GM23338 (cell line): Measurements from ENCODE around the gene AIMP1. TPM values are rescaled to one million over a fixed set of nuclear protein-coding genes. Genes with fewer than 3 reads are reported as not detected.

ENCODE experiments used
- ATAC-seq: fragments of 200-7000 bp; cut with Tn5 transposase; 3 replicates; pipeline ENCODE4 v1.9.1; 2020
- DNase-seq: peaks from one replicate; pipeline ENCODE4 v3.0.0-alpha.2; 2015; ENCODE audit warnings: low spot score
- H2AFZ ChIP-seq: fragments of 200-600 bp; sonication (generic); 2 replicates; pipeline ENCODE4 v1.8.0; 2016; ENCODE audit warnings: antibody characterized with exemption, mild to moderate bottlenecking, moderate library complexity
- H3F3A ChIP-seq: fragments of 200-600 bp; sonication (generic); replicated peaks from 2 replicates; pipeline ENCODE4 v1.8.0; 2017; ENCODE audit warnings: antibody characterized with exemption, mixed run types, low read depth
- H3K27ac ChIP-seq: fragments of 200-600 bp; sonication (generic); 2 replicates; pipeline ENCODE4 v1.6.1; 2016; ENCODE audit warnings: low read depth
- H3K27me3 ChIP-seq: fragments of 200-600 bp; sonication (generic); 2 replicates; pipeline ENCODE4 v1.8.0; 2016; ENCODE audit warnings: mild to moderate bottlenecking, mixed run types, moderate library complexity; ENCODE audit not compliant: insufficient read depth
- H3K36me3 ChIP-seq: fragments of 200-600 bp; sonication (generic); 2 replicates; pipeline ENCODE4 v1.8.0; 2016; ENCODE audit warnings: mild to moderate bottlenecking; ENCODE audit not compliant: insufficient read depth
- H3K4me1 ChIP-seq: fragments of 200-600 bp; sonication (generic); 2 replicates; pipeline ENCODE4 v1.8.0; 2016; ENCODE audit warnings: mild to moderate bottlenecking, moderate library complexity; ENCODE audit not compliant: insufficient read depth
- H3K4me2 ChIP-seq: fragments of 200-600 bp; sonication (generic); 2 replicates; pipeline ENCODE4 v1.7.1; 2017; ENCODE audit warnings: mixed run types
- H3K4me3 ChIP-seq: fragments of 200-600 bp; sonication (generic); 2 replicates; pipeline ENCODE4 v1.6.1; 2016; ENCODE audit warnings: mixed run types
- H3K79me2 ChIP-seq: fragments of 200-600 bp; sonication (generic); replicated peaks from 2 replicates; pipeline ENCODE4 v1.8.0; 2017; ENCODE audit warnings: mild to moderate bottlenecking; ENCODE audit not compliant: insufficient read depth
- H3K9me2 ChIP-seq: fragments of 200-600 bp; sonication (generic); 2 replicates; pipeline ENCODE4 v1.8.0; 2017; ENCODE audit not compliant: insufficient read depth
- H4K20me1 ChIP-seq: fragments of 200-600 bp; sonication (generic); replicated peaks from 2 replicates; pipeline ENCODE4 v1.8.0; 2017; ENCODE audit warnings: mild to moderate bottlenecking; ENCODE audit not compliant: insufficient read depth
- H3K27ac Mint-ChIP-seq: 2 replicates; pipeline ENCODE4 v1.8.0; 2020; ENCODE audit warnings: inconsistent platforms, mild to moderate bottlenecking, moderate library complexity, mixed read lengths
- H3K27me3 Mint-ChIP-seq: 3 replicates; pipeline ENCODE4 v1.8.0; 2022; ENCODE audit warnings: low read depth, mild to moderate bottlenecking, moderate library complexity, mixed read lengths, inconsistent platforms; ENCODE audit not compliant: insufficient read depth, poor library complexity
- H3K36me3 Mint-ChIP-seq: 3 replicates; pipeline ENCODE4 v1.8.0; 2021; ENCODE audit warnings: low read depth, mild to moderate bottlenecking, inconsistent platforms, moderate library complexity, mixed read lengths
- H3K4me1 Mint-ChIP-seq: 3 replicates; pipeline ENCODE4 v1.8.0; 2020; ENCODE audit warnings: mild to moderate bottlenecking, inconsistent platforms, mixed read lengths
- H3K4me3 Mint-ChIP-seq: 3 replicates; pipeline ENCODE4 v1.8.0; 2021; ENCODE audit warnings: moderate library complexity, mild to moderate bottlenecking, inconsistent platforms, mixed read lengths
- H3K9me3 Mint-ChIP-seq: 3 replicates; pipeline ENCODE4 v1.8.0; 2020; ENCODE audit warnings: moderate library complexity, mild to moderate bottlenecking, inconsistent platforms, mixed read lengths
- CREB1 ChIP-seq: fragments of 250-450 bp; sonication (Bioruptor Pico); IDR thresholded peaks from 2 replicates; pipeline ENCODE4 v1.5.0; 2020; ENCODE audit warnings: low read depth, mild to moderate bottlenecking, moderate library complexity
- EZH2 ChIP-seq: fragments of 200-600 bp; sonication (generic); IDR thresholded peaks from one replicate; pipeline ENCODE4 v1.8.0; 2017; ENCODE audit warnings: antibody characterized with exemption, mild to moderate bottlenecking, low read depth; ENCODE audit not compliant: unreplicated experiment
- EZH2phosphoT487 ChIP-seq: fragments of 200-600 bp; sonication (generic); IDR thresholded peaks from one replicate; pipeline ENCODE4 v1.8.1; 2018; ENCODE audit warnings: antibody characterized with exemption; ENCODE audit not compliant: unreplicated experiment
- JUNB ChIP-seq: IDR thresholded peaks from one replicate; pipeline ENCODE4 v1.6.1; 2016; ENCODE audit warnings: antibody characterized with exemption; ENCODE audit not compliant: unreplicated experiment
- NANOG ChIP-seq: IDR thresholded peaks from 2 replicates; pipeline ENCODE4 v1.6.1; 2016; ENCODE audit warnings: antibody characterized with exemption, borderline replicate concordance
- POLR2AphosphoS5 ChIP-seq: IDR thresholded peaks from 2 replicates; pipeline ENCODE4 v1.6.1; 2016; ENCODE audit warnings: antibody characterized with exemption, low read depth
- ZNF114 ChIP-seq: fragments of 250-450 bp; sonication (Bioruptor Pico); IDR thresholded peaks from 2 replicates; pipeline ENCODE4 v1.5.0; 2020; ENCODE audit warnings: mild to moderate bottlenecking, moderate library complexity
- ZNF331 ChIP-seq: fragments of 250-450 bp; sonication (Bioruptor Pico); IDR thresholded peaks from 2 replicates; pipeline ENCODE4 v1.5.0; 2020; ENCODE audit warnings: low read depth, mild to moderate bottlenecking, moderate library complexity
- polyA plus RNA-seq: library from polyadenylated mRNA; unstranded; fragments of >200 nt; fragmentation: Nextera tagmentation; extraction: Ambion mirVana; gene quantifications from 2 replicates; pipeline ENCODE4 v1.2.1, GENCODE V29; 2016
- total RNA-seq: library from RNA; depleted of rRNA; stranded (reverse); fragments of >200 nt; shearing (Covaris generic); gene quantifications from 2 replicates; pipeline ENCODE4 v1.2.3, GENCODE V29; 2014
- TF ChIP-seq, protein P1 (sequence below): IDR thresholded peaks from one replicate; pipeline ENCODE4 v1.6.1; 2018; ENCODE audit warnings: antibody characterized with exemption; ENCODE audit not compliant: unreplicated experiment
- TF ChIP-seq, protein P2 (sequence below): IDR thresholded peaks from 2 replicates; pipeline ENCODE4 v1.6.1; 2016; ENCODE audit warnings: antibody characterized with exemption

Gene AIMP1
- total and polyA plus RNA-seq, 2 experiments from 2014 or later: 34.5 to 200 TPM

DNA sequence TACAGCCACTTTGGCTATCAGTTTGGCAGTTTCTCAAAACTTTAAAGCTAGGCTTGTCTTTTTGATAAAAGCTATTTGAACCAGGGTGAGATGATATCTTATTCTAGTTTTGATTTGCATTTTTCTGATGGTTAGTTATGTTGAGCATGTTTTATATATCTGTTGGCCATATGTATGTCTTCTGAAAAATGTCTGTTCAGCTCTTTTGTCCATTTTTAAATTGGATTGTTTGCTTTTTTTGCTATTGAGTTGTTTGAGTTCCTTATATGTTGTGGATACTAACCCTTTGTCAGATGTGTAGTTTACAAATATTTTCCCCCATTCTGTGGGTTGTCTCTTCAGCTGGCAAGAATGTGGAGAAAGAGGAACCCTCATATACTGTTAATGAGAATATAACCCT lies 63.8 kb downstream of the AIMP1 start:
- no peak for TF ChIP-seq NANOG
- no peak for TF ChIP-seq EZH2phosphoT487
- TF ChIP-seq CREB1 (CRISPR knock-in tag): no peak
- TF ChIP-seq, protein P1, sequence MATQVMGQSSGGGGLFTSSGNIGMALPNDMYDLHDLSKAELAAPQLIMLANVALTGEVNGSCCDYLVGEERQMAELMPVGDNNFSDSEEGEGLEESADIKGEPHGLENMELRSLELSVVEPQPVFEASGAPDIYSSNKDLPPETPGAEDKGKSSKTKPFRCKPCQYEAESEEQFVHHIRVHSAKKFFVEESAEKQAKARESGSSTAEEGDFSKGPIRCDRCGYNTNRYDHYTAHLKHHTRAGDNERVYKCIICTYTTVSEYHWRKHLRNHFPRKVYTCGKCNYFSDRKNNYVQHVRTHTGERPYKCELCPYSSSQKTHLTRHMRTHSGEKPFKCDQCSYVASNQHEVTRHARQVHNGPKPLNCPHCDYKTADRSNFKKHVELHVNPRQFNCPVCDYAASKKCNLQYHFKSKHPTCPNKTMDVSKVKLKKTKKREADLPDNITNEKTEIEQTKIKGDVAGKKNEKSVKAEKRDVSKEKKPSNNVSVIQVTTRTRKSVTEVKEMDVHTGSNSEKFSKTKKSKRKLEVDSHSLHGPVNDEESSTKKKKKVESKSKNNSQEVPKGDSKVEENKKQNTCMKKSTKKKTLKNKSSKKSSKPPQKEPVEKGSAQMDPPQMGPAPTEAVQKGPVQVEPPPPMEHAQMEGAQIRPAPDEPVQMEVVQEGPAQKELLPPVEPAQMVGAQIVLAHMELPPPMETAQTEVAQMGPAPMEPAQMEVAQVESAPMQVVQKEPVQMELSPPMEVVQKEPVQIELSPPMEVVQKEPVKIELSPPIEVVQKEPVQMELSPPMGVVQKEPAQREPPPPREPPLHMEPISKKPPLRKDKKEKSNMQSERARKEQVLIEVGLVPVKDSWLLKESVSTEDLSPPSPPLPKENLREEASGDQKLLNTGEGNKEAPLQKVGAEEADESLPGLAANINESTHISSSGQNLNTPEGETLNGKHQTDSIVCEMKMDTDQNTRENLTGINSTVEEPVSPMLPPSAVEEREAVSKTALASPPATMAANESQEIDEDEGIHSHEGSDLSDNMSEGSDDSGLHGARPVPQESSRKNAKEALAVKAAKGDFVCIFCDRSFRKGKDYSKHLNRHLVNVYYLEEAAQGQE: no peak
- TF ChIP-seq POLR2AphosphoS5: no peak
- H3K36me3 ChIP-seq: no peaks in the 10 kb centered on the region

DNA sequence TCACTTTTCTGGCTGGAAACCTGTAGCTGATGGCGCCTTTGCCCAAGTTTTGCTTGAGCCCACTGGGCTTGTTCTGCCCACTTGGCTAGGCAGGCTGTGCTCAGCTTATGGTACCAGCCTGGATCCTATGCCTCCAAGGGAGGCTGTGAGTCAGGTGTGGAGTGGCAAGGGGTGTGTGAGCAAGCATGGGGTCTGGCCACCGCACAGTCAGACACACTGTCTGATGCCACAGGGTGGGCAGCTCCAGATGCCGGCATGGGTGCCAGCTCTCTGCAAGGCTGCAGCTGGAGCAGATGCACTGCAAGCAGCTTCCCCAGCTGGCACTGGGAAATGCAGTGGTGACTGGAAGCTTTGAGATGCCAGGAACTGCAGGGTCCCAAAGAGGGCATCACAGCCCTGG lies 68.5 kb downstream of the AIMP1 start:
- H3K27ac Mint-ChIP-seq: no peak overlapping the region
- no peaks in the 10 kb centered on the region for H3K79me2 ChIP-seq
- no peak overlapping the region for H3K4me3 ChIP-seq
- TF ChIP-seq, protein P2, sequence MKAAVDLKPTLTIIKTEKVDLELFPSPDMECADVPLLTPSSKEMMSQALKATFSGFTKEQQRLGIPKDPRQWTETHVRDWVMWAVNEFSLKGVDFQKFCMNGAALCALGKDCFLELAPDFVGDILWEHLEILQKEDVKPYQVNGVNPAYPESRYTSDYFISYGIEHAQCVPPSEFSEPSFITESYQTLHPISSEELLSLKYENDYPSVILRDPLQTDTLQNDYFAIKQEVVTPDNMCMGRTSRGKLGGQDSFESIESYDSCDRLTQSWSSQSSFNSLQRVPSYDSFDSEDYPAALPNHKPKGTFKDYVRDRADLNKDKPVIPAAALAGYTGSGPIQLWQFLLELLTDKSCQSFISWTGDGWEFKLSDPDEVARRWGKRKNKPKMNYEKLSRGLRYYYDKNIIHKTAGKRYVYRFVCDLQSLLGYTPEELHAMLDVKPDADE: no peak
- no peak for TF ChIP-seq NANOG
- TF ChIP-seq ZNF114 (CRISPR knock-in tag): no peak
- no peak for TF ChIP-seq ZNF331
- TF ChIP-seq JUNB: no peak
- no peak for TF ChIP-seq POLR2AphosphoS5
- TF ChIP-seq EZH2: no peak
- H3K9me2 ChIP-seq: peaks cover 9% of the 10 kb centered on the region; the same call in 1 of the 2 replicates
- no peaks in the 10 kb centered on the region for H3F3A ChIP-seq
- no peaks in the 10 kb centered on the region for H3K27me3 ChIP-seq
- no peak overlapping the region for H3K4me3 Mint-ChIP-seq
- ATAC-seq (no peak), DNase-seq (no peak)
- H3K36me3 ChIP-seq: no peaks in the 10 kb centered on the region
- no peaks in the 10 kb centered on the region for H4K20me1 ChIP-seq
- H3K9me3 Mint-ChIP-seq: peaks cover 13% of the 10 kb centered on the region
- H3K27me3 Mint-ChIP-seq: peaks cover 1% of the 10 kb centered on the region
- no peaks in the 10 kb centered on the region for H3K4me1 Mint-ChIP-seq
- H2AFZ ChIP-seq: no peak overlapping the region
- no peak overlapping the region for H3K27ac ChIP-seq
- no peaks in the 10 kb centered on the region for H3K4me1 ChIP-seq
- no peak overlapping the region for H3K4me2 ChIP-seq
- peaks cover 5% of the 10 kb centered on the region; the same call in 2 of the 3 replicates for H3K36me3 Mint-ChIP-seq

More for the DNA sequence above, 63.8 kb downstream of the AIMP1 start:
- Histone ChIP-seq H3K4me1 (no peaks in the 10 kb centered on the region), H3K4me3 (no peak overlapping the region), H3F3A (no peaks in the 10 kb centered on the region), H3K79me2 (no peaks in the 10 kb centered on the region), H3K27me3 (no peaks in the 10 kb centered on the region), H3K27ac (no peak overlapping the region), H3K9me2 (0 out of 2 replicates have a peak, but pooled peaks cover 4% of the 10 kb centered on the region), H3K4me2 (no peak overlapping the region), H4K20me1 (no peaks in the 10 kb centered on the region), H2AFZ (no peak overlapping the region)
- Mint-ChIP-seq H3K36me3 (peaks cover 5% of the 10 kb centered on the region; the same call in 2 of the 3 replicates), H3K27me3 (peaks cover 1% of the 10 kb centered on the region), H3K9me3 (peaks cover 6% of the 10 kb centered on the region; the same call in 2 of the 3 replicates), H3K4me1 (no peaks in the 10 kb centered on the region), H3K4me3 (no peak overlapping the region), H3K27ac (no peak overlapping the region)
- DNase-seq (no peak), ATAC-seq (no peak)
